GM12878 (cell line): ENCODE results near the gene RECK.

Source experiments
- BHLHE40 ChIP-seq, 2 experiments: fragments of 450-650 bp in 1 of 2; IDR thresholded peaks; 2 replicates each; pipeline ENCODE4 v1.6.1; 2011 to 2017; ENCODE audit warnings: low read depth in 2 of 2, borderline replicate concordance in 1 of 2, improper control_type of control experiment in 1 of 2, low read length in 1 of 2, mild to moderate bottlenecking in 1 of 2
- KDM1A ChIP-seq: fragments of 200-600 bp; sonication (generic); IDR thresholded peaks from 2 replicates; pipeline ENCODE4 v1.6.1; 2016; ENCODE audit warnings: borderline replicate concordance
- MYC ChIP-seq: IDR thresholded peaks from 2 replicates; pipeline ENCODE4 v1.6.1; 2011; ENCODE audit warnings: mild to moderate bottlenecking, low read length, moderate library complexity, inconsistent platforms; ENCODE audit not compliant: insufficient read depth, insufficient replicate concordance, insufficient read length, severe bottlenecking
- POLR2A ChIP-seq: IDR thresholded peaks from 2 replicates; pipeline ENCODE4 v1.6.1; 2011; ENCODE audit warnings: low read depth, mild to moderate bottlenecking, low read length
- POLR2AphosphoS5 ChIP-seq: IDR thresholded peaks from 2 replicates; pipeline ENCODE4 v1.6.1; 2011; ENCODE audit warnings: mild to moderate bottlenecking, low read length, inconsistent platforms
- RAD51 ChIP-seq: fragments of 450-650 bp; IDR thresholded peaks from 2 replicates; pipeline ENCODE4 v1.6.1; 2016; ENCODE audit warnings: moderate library complexity, mild to moderate bottlenecking, inconsistent platforms
- RB1 ChIP-seq: fragments of 450-650 bp; formaldehyde crosslinking; IDR thresholded peaks from 2 replicates; pipeline ENCODE4 v1.6.1; 2017; ENCODE audit warnings: mild to moderate bottlenecking, borderline replicate concordance
- RELA ChIP-seq: fragments of 450-650 bp; IDR thresholded peaks from 2 replicates; pipeline ENCODE4 v1.8.0; 2014; ENCODE audit warnings: borderline replicate concordance; ENCODE audit not compliant: partially characterized antibody
- SMARCA5 ChIP-seq: fragments of 450-650 bp; IDR thresholded peaks from 2 replicates; pipeline ENCODE4 v1.6.1; 2017; ENCODE audit warnings: mild to moderate bottlenecking
- SMC3 ChIP-seq: IDR thresholded peaks from 2 replicates; pipeline ENCODE4 v1.6.1; 2011; ENCODE audit warnings: low read length, improper control_type of control experiment, borderline replicate concordance
- TF ChIP-seq, protein P1 (sequence below), 3 experiments: IDR thresholded peaks in 2 of 3; conservative IDR thresholded peaks in 1 of 3; 2 replicates each; pipeline ENCODE4 v1.5.1; 2011; ENCODE audit warnings: low read depth in 3 of 3, low read length in 3 of 3, mild to moderate bottlenecking in 3 of 3, control low read depth in 2 of 3, moderate library complexity in 2 of 3, inconsistent platforms in 1 of 3, mixed read lengths in 1 of 3; ENCODE audit not compliant: control insufficient read depth in 2 of 3, insufficient read depth in 1 of 3; ENCODE audit errors: extremely low read depth in 1 of 3
- TF ChIP-seq, protein P2 (sequence below): IDR thresholded peaks from 2 replicates; pipeline ENCODE4 v1.6.1; 2011; ENCODE audit warnings: mild to moderate bottlenecking, low read depth, low read length, moderate library complexity; ENCODE audit not compliant: insufficient replicate concordance
- TF ChIP-seq, protein P3 (sequence below): IDR thresholded peaks from 2 replicates; pipeline ENCODE4 v1.6.1; 2012; ENCODE audit warnings: low read depth, low read length, improper control_type of control experiment
- TF ChIP-seq, protein P4 (sequence below): IDR thresholded peaks from 2 replicates; pipeline ENCODE4 v1.6.1; 2011; ENCODE audit warnings: low read depth, low read length, improper control_type of control experiment, borderline replicate concordance

DNA sequence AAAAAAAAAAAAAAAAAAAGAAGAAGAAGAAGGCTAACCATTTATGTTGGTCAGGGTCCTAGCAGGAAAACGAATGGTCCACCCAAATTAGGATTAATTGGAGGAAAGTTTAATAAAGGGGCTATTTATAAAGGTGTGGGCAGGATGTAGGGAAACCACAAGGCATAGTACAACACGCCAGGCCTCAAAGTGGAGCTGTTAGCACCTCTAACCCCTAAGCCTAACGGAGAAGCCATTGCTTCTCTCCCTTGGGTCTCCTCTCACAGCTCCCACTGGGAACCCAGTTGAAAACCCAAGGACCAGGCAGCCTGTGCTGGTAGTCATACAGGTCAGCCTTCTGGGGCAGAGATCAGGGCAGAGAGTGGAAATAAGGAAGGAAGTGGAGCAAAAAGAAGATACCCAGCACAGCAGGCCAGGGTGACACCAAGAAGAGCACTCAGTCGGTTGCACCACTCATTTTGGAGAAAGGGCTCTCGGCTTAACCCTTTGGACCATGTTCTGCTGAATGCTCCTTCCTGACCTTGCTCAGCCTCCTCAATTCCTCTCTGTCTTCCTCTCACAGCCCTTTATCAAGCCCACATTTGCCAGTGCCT is 91.0 kb downstream of the RECK start:
- TF ChIP-seq, protein P1, sequence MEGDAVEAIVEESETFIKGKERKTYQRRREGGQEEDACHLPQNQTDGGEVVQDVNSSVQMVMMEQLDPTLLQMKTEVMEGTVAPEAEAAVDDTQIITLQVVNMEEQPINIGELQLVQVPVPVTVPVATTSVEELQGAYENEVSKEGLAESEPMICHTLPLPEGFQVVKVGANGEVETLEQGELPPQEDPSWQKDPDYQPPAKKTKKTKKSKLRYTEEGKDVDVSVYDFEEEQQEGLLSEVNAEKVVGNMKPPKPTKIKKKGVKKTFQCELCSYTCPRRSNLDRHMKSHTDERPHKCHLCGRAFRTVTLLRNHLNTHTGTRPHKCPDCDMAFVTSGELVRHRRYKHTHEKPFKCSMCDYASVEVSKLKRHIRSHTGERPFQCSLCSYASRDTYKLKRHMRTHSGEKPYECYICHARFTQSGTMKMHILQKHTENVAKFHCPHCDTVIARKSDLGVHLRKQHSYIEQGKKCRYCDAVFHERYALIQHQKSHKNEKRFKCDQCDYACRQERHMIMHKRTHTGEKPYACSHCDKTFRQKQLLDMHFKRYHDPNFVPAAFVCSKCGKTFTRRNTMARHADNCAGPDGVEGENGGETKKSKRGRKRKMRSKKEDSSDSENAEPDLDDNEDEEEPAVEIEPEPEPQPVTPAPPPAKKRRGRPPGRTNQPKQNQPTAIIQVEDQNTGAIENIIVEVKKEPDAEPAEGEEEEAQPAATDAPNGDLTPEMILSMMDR (IDR thresholded peaks at IDR 0.05 in 2 of 3, conservative IDR thresholded peaks at IDR 0.05 in 1 of 3; ENCODE audit: control insufficient read depth in 2 of 3, extremely low read depth in 1 of 3, insufficient read depth in 1 of 3, low read depth in 3 of 3, low read length in 3 of 3) = no peak
- no peak for TF ChIP-seq RELA
- TF ChIP-seq, protein P2, sequence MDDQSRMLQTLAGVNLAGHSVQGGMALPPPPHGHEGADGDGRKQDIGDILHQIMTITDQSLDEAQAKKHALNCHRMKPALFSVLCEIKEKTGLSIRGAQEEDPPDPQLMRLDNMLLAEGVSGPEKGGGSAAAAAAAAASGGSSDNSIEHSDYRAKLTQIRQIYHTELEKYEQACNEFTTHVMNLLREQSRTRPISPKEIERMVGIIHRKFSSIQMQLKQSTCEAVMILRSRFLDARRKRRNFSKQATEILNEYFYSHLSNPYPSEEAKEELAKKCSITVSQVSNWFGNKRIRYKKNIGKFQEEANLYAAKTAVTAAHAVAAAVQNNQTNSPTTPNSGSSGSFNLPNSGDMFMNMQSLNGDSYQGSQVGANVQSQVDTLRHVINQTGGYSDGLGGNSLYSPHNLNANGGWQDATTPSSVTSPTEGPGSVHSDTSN = no peak
- TF ChIP-seq, protein P3, sequence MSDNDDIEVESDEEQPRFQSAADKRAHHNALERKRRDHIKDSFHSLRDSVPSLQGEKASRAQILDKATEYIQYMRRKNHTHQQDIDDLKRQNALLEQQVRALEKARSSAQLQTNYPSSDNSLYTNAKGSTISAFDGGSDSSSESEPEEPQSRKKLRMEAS = no peak
- no peak for TF ChIP-seq POLR2AphosphoS5
- no peak for TF ChIP-seq MYC
- TF ChIP-seq SMC3 = no peak
- TF ChIP-seq SMARCA5 = no peak
- TF ChIP-seq POLR2A = no peak
- no peak for TF ChIP-seq BHLHE40 (IDR thresholded peaks at IDR 0.05; ENCODE audit: borderline replicate concordance in 1 of 2, low read depth in 2 of 2, low read length in 1 of 2)
- no peak for TF ChIP-seq RB1
- TF ChIP-seq, protein P4, sequence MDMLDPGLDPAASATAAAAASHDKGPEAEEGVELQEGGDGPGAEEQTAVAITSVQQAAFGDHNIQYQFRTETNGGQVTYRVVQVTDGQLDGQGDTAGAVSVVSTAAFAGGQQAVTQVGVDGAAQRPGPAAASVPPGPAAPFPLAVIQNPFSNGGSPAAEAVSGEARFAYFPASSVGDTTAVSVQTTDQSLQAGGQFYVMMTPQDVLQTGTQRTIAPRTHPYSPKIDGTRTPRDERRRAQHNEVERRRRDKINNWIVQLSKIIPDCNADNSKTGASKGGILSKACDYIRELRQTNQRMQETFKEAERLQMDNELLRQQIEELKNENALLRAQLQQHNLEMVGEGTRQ = no peak
- no peak for TF ChIP-seq KDM1A
- TF ChIP-seq RAD51 = no peak
